Activated naive CD4-positive, alpha-beta T cell treated with anti-CD3 and anti-CD28 coated beads, Interleukin-2, amount 10 ng/mL, durations not matched to agents 7 days and 5 days (primary cell): ENCODE measurements around the gene EHD1.

Source experiments
- CTCF ChIA-PET: fragments of 350-600 bp; sonication (Branson Sonifier 250); formaldehyde crosslinking; loops from one replicate; lab custom pipeline; 2021; ENCODE audit warnings: antibody characterized with exemption; lab: Charles Lee
- DNase-seq: peaks from one replicate; pipeline ENCODE4 v3.0.0-alpha.2; 2020
- H3K27ac Mint-ChIP-seq: one replicate; pipeline ENCODE4 v1.8.0; 2021; ENCODE audit warnings: mild to moderate bottlenecking, moderate library complexity, mixed read lengths
- H3K27me3 Mint-ChIP-seq: one replicate; pipeline ENCODE4 v1.8.0; 2021; ENCODE audit warnings: mild to moderate bottlenecking, mixed read lengths
- H3K36me3 Mint-ChIP-seq: one replicate; pipeline ENCODE4 v1.8.0; 2021; ENCODE audit warnings: mixed read lengths
- H3K4me1 Mint-ChIP-seq: one replicate; pipeline ENCODE4 v1.8.0; 2021; ENCODE audit warnings: mixed read lengths
- H3K4me3 Mint-ChIP-seq: one replicate; pipeline ENCODE4 v1.8.0; 2021; ENCODE audit warnings: mild to moderate bottlenecking, moderate library complexity, mixed read lengths
- H3K9me3 Mint-ChIP-seq: one replicate; pipeline ENCODE4 v1.8.0; 2021; ENCODE audit warnings: mixed read lengths

The EHD1 gene

GRCh38 chr11:64880240-64881001 is 2.0 kb upstream of the EHD1 start:
- Mint-ChIP-seq H3K27ac (peak overlapping the region; percentile 98), H3K4me3 (peak overlapping the region; percentile 94), H3K4me1 (peaks cover 58% of the 10 kb centered on the region), H3K9me3 (no peaks in the 10 kb centered on the region), H3K27me3 (no peaks in the 10 kb centered on the region), H3K36me3 (peaks cover 22% of the 10 kb centered on the region)
- DNase-seq = peak; percentile 52
- CTCF ChIA-PET = interaction anchor here (10.7 to 31.5 kb wide), 2 partner anchors 16 to 31 kb away, joined by 145 to 592 read pairs; partner anchors contain the start of gene CDC42BPG

DNA sequence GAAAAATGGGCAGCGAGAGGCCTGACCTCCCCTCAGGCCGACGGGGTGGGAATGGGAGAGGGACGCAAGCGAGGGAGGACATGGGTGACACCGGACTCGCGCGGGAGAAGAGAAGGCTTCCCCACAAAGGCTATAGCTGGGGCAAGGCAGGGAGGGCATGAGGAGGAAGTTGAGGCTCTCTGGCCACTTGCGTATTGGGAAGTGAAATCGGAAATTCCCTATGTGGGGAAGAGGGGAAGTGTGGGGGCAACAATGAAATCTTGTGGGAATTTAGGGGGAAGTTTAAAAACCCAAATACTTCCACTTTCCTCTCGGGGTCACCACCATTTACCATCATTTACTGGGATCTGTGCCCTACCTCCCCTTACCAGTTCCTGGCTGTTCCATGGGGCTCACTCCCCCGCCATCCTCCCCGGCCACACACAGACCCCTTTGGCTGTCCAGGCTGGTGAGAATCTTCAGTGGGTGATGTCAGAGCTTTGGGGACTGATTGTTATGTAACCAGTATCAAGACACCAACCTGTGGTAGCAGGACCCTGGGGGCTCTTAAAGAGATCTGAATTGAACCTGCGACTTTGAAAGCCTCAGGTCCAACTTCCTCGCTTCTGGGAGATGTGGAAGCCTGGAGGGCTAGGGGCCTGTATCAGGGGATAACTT is 951 bp upstream of the EHD1 start:
- CTCF ChIA-PET = interaction anchor here (1.9 to 31.5 kb wide), 3 partner anchors 15 to 30 kb away, joined by 5 to 592 read pairs (median 145); partner anchors contain the start of gene CDC42BPG
- no peak for DNase-seq
- Mint-ChIP-seq H3K9me3 (no peaks in the 10 kb centered on the region), H3K4me1 (peaks cover 62% of the 10 kb centered on the region), H3K27ac (peak overlapping the region; percentile 98), H3K36me3 (peaks cover 31% of the 10 kb centered on the region), H3K27me3 (no peaks in the 10 kb centered on the region), H3K4me3 (peak overlapping the region; percentile 94)

DNA sequence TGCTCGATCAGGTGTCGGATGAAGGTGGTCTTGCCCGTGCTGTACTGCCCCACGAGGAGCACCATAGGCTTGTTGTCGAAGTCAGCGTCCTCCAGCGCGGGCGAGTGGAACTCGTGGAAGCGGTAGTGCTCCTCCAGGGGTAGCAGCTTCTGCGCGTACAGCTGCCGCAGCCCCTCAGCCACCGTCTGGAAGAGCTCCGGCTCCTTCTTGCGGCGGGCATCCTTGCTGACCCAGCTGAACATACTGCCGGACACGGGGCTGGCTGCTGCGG is 263 bp downstream of the EHD1 start:
- Mint-ChIP-seq H3K27ac (peak overlapping the region; percentile 84), H3K36me3 (peaks cover 38% of the 10 kb centered on the region), H3K9me3 (no peaks in the 10 kb centered on the region), H3K27me3 (no peaks in the 10 kb centered on the region), H3K4me3 (peak overlapping the region; percentile 99), H3K4me1 (peaks cover 63% of the 10 kb centered on the region)
- DNase-seq = no peak
- CTCF ChIA-PET = interaction anchor here (1.9 to 31.5 kb wide), 3 partner anchors 14 to 29 kb away, joined by 5 to 592 read pairs (median 145); partner anchors contain the start of gene CDC42BPG

- peak overlapping the region; percentile 99 for H3K4me3 Mint-ChIP-seq
- CTCF ChIA-PET = interaction anchor here (1.1 to 31.5 kb wide), 4 partner anchors 10 to 28 kb away, joined by 5 to 592 read pairs (median 75); partner anchors contain the start of gene CDC42BPG
- no peaks in the 10 kb centered on the region for H3K27me3 Mint-ChIP-seq
- H3K4me1 Mint-ChIP-seq = peaks cover 65% of the 10 kb centered on the region
- peaks cover 44% of the 10 kb centered on the region for H3K36me3 Mint-ChIP-seq
- peak; percentile 65 for DNase-seq
- H3K9me3 Mint-ChIP-seq = no peaks in the 10 kb centered on the region
- H3K27ac Mint-ChIP-seq = peak overlapping the region; percentile 84
Measured at GRCh38 chr11:64877390-64878222, 815 bp downstream of the EHD1 start.

- Mint-ChIP-seq H3K27ac (peak overlapping the region; percentile 84), H3K36me3 (peaks cover 47% of the 10 kb centered on the region)
Measured at GRCh38 chr11:64876835-64877341, 1.5 kb downstream of the EHD1 start.

DNA sequence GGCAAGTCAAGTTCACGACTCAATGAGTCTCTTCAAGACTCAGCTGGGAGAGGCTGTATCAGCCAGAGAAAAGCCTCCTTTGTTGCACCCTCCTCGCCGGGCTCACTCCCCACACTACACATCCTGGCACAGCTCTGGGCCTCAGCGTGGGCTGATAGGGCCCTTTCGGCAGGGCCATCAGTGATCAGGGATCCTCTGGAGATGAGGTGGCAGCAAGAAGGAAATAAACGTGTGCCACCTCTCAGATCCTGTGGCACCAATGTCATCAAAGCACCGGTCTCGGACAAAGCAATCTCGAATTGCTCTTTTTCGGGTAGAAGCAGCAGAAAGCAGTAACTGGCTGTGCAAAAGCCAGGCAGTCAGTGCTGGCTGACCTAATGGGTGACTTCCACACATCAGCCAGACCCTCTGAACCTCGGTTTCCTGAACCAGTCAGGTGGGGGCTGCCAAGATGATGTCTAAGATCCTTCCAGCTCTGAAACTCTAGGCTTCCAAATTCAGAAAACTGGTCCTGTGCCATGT is 2.1 kb downstream of the EHD1 start:
- no peak for DNase-seq
- CTCF ChIA-PET = interaction anchor here (10.7 to 31.5 kb wide), 2 partner anchors 12 to 27 kb away, joined by 145 to 592 read pairs; partner anchors contain the start of gene CDC42BPG
- H3K9me3 Mint-ChIP-seq = no peaks in the 10 kb centered on the region
- H3K4me3 Mint-ChIP-seq = peak overlapping the region; percentile 99
- H3K27ac Mint-ChIP-seq = peak overlapping the region; percentile 84
- peaks cover 52% of the 10 kb centered on the region for H3K36me3 Mint-ChIP-seq
- no peaks in the 10 kb centered on the region for H3K27me3 Mint-ChIP-seq
- peaks cover 75% of the 10 kb centered on the region for H3K4me1 Mint-ChIP-seq

More at GRCh38 chr11:64876835-64877341, 1.5 kb downstream of the EHD1 start:
- H3K27me3 Mint-ChIP-seq = no peaks in the 10 kb centered on the region
- DNase-seq = no peak
- CTCF ChIA-PET = interaction anchor here (1.1 to 31.5 kb wide), 3 partner anchors 11 to 27 kb away, joined by 5 to 592 read pairs (median 145); partner anchors contain the start of gene CDC42BPG
- H3K9me3 Mint-ChIP-seq = no peaks in the 10 kb centered on the region
- H3K4me1 Mint-ChIP-seq = peaks cover 72% of the 10 kb centered on the region
- peak overlapping the region; percentile 99 for H3K4me3 Mint-ChIP-seq

- Mint-ChIP-seq H3K36me3 (peaks cover 53% of the 10 kb centered on the region), H3K9me3 (no peaks in the 10 kb centered on the region), H3K27ac (peak overlapping the region; percentile 84), H3K4me3 (peak overlapping the region; percentile 99), H3K4me1 (peaks cover 74% of the 10 kb centered on the region), H3K27me3 (no peaks in the 10 kb centered on the region)
- DNase-seq = no peak
- CTCF ChIA-PET = interaction anchor here (1.0 to 31.5 kb wide), 4 partner anchors 11 to 26 kb away, joined by 3 to 592 read pairs (median 76); partner anchors contain the start of gene CDC42BPG
Measured at GRCh38 chr11:64875369-64876228, 2.8 kb downstream of the EHD1 start.

DNA sequence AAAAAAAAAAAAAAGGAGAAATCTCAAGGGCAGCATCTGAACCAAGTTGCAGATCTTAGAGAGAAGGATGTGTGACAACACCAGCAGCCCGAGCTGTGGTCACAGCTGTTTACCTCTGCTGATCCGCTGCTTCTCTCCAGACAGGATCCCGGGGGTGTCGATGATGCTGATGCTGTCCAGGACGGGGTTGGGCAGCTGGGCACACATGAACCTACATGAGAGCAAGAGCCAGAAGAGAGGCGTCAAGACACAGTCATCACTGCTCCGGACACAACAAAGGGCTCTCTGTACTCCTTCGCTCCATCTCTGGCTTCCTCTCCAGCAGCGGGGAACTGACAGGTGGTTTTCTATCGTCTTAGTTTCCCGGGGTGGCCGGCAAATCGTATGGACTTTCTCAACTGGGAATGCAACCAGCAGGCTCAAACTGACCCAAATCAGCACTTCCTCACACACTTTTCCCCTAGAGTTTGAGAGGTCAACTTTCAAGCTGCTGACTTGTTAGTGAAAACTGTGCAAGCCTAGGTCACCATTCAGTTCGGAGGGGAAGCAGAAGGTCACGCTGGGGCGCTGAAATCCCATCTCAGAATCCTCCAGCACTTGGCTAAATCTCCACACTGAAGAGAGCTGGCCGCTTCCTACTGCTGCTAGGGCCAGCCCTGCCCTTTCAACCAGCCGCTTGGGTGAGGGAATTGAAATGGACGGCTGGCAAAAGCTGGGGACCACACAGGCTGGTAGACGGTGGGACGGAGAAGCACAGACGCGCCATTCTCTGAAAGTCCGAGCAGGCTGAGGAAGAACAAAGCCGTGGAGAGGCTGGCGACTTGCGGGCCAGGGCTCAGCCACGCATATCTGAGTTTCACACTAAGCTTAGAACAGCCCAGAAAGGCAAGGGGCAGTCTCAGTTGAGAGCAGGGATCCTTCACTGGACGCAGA is 3.8 kb downstream of the EHD1 start:
- Mint-ChIP-seq H3K27me3 (no peaks in the 10 kb centered on the region), H3K4me3 (peak overlapping the region; percentile 99), H3K9me3 (no peaks in the 10 kb centered on the region), H3K36me3 (peaks cover 57% of the 10 kb centered on the region), H3K27ac (peak overlapping the region; percentile 87), H3K4me1 (peaks cover 74% of the 10 kb centered on the region)
- DNase-seq = no peak
- CTCF ChIA-PET = interaction anchor here (0.9 to 31.5 kb wide), 5 partner anchors 10 to 25 kb away, joined by 3 to 592 read pairs (median 7); partner anchors contain the start of gene CDC42BPG

DNA sequence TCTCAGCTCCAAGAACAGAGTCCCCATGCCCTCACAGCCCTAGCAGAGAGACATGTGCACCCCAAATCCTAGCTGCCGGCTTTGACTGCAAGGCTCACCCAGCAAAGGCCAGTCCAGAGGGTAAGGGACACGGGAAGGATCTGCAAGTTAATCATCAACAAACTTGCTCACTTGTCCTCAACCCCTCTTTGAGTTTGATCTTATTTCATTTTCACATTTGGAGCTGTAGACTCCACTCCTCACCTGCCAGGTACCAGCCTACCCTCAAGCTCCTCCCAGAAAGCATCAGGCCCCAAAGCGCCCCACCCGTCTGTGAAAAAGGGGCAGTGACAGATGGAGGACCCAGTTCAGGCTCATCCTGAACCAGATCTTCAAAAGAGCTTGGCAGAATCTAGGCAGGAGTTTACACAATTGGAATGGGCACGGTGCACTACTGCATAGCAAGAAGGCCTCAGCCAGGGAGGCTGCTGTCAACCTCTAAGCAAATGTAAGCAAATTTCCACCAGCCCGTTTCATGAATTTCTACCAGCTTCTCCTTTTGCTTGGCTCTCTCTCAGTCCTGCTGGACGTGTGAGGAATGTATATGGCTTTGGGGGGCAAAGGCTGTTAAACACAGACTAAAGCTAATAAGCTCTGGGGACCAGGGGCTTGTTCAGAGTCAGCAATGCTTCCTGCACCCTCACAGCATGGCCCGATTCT is 5.5 kb downstream of the EHD1 start:
- CTCF ChIA-PET = interaction anchor here (1.0 to 31.5 kb wide), 4 partner anchors 9 to 23 kb away, joined by 3 to 592 read pairs (median 76); partner anchors contain the start of gene CDC42BPG
- Mint-ChIP-seq H3K36me3 (peaks cover 71% of the 10 kb centered on the region), H3K4me3 (peak overlapping the region; percentile 13), H3K9me3 (no peaks in the 10 kb centered on the region), H3K27me3 (no peaks in the 10 kb centered on the region), H3K27ac (peak overlapping the region; percentile 85), H3K4me1 (peaks cover 81% of the 10 kb centered on the region)
- DNase-seq = no peak

DNA sequence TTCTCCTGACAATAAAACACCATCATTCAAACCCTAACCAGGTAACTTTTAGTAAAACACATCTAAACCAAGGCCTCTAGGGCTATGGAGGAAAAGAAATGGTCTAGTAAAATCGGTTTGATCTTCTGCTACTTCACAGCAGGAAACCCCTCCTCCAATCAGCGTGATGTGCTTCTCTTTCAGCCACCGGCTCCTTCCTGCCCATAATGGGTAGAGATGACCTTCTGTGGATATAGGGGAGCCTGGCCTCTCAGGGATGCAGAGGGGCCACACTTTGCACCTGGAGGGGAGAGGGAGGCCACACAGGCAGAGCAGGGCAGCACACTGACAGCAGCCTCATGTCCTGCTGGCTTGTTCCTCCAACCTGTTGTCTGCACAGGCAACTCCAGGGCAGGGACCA is 6.9 kb downstream of the EHD1 start:
- H3K4me1 Mint-ChIP-seq = peaks cover 89% of the 10 kb centered on the region
- CTCF ChIA-PET = interaction anchor here (31.5 kb wide), 1 partner anchor 22 kb away, joined by 592 read pairs; the partner anchor contains the start of gene CDC42BPG
- H3K4me3 Mint-ChIP-seq = peak overlapping the region; percentile 57

DNA sequence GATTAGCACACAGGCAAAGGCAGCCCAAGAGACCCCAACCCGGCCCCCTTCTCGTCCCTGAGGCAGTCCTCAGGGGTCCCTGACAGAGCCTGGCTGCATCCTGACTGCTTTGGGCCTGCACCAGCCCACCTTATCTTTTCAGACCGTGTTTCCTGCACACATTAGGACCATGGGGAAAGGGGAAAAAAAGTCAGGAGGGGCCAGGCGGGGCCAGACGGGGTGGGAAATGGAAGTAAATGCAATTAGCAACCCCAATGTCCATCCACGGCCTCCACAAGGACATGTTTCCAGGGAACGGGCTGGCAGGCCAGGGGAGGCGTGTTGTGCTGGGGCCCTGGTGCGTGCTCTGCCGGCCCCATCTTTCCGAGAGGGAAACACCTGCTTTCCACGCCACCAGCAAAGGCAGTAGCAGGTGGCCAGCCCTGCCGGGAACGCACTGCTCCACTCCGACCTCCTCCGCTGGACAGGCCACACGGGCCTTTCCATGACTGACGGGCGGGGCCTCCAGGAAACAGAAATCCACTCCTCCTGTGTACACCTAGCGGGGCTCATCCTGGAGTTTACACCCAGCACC is 7.4 kb downstream of the EHD1 start:
- Mint-ChIP-seq H3K27me3 (no peaks in the 10 kb centered on the region), H3K4me1 (peaks cover 90% of the 10 kb centered on the region), H3K27ac (peak overlapping the region; percentile 86), H3K36me3 (peaks cover 65% of the 10 kb centered on the region), H3K4me3 (peak overlapping the region; percentile 57), H3K9me3 (no peaks in the 10 kb centered on the region)
- CTCF ChIA-PET = interaction anchor here (0.9 to 3.3 kb wide), 4 partner anchors 9 to 228 kb away, joined by 3 to 47 read pairs (median 16); no protein-coding TSS in a partner anchor
- no peak for DNase-seq

More for the DNA sequence above, 6.9 kb downstream of the EHD1 start:
- no peaks in the 10 kb centered on the region for H3K27me3 Mint-ChIP-seq
- peaks cover 65% of the 10 kb centered on the region for H3K36me3 Mint-ChIP-seq
- no peaks in the 10 kb centered on the region for H3K9me3 Mint-ChIP-seq
- no peak for DNase-seq
- H3K27ac Mint-ChIP-seq = peak overlapping the region; percentile 86
